H1 (cell line): ENCODE data around the gene SHMT2. TPM values are rescaled to one million over a fixed set of nuclear protein-coding genes. Genes with fewer than 3 reads are reported as not detected.

ENCODE experiments used
- CTCF ChIA-PET: fragments of 300-600 bp; sonication (Branson Sonifier 250); formaldehyde crosslinking; loops from one replicate; lab custom pipeline; 2021; ENCODE audit not compliant: partially characterized antibody; lab: Charles Lee
- POLR2A ChIA-PET: fragments of 300-600 bp; sonication (Branson Sonifier 250); formaldehyde crosslinking; loops from one replicate; lab custom pipeline; 2021; ENCODE audit warnings: inconsistent platforms; ENCODE audit not compliant: partially characterized antibody; lab: Charles Lee
- DNase-seq, 2 experiments: peaks; one replicate each; pipeline versions ENCODE4 v3.0.0 to v3.0.0-alpha.2; 2010 to 2022; ENCODE audit warnings: low spot score in 2 of 2, low read depth in 1 of 2, mixed read lengths in 1 of 2
- FAIRE-seq: peaks from 2 replicates; lab custom pipeline; 2011; peaks lifted over from hg19 to GRCh38; lab: Jason Lieb, UNC
- H2AFZ ChIP-seq: 2 replicates; pipeline ENCODE4 v1.8.1; 2012; ENCODE audit warnings: low read length, inconsistent platforms
- H2AK5ac ChIP-seq: 2 replicates; pipeline ENCODE4 v1.6.1; 2013; ENCODE audit warnings: low read depth, low read length
- H2BK120ac ChIP-seq: replicated peaks from 2 replicates; pipeline ENCODE3; 2013; ENCODE audit warnings: low read depth, low read length, inconsistent platforms
- H2BK12ac ChIP-seq: 2 replicates; pipeline ENCODE4 v1.6.1; 2013; ENCODE audit warnings: low read depth, low read length
- H2BK15ac ChIP-seq: 2 replicates; pipeline ENCODE4 v1.6.1; 2013; ENCODE audit warnings: low read length
- H2BK20ac ChIP-seq: 2 replicates; pipeline ENCODE4 v1.6.1; 2013; ENCODE audit warnings: low read length
- H2BK5ac ChIP-seq: 2 replicates; pipeline ENCODE4 v1.6.1; 2013; ENCODE audit warnings: low read depth, low read length
- H3K14ac ChIP-seq: 2 replicates; pipeline ENCODE4 v1.6.1; 2013; ENCODE audit warnings: inconsistent platforms; ENCODE audit not compliant: insufficient read length
- H3K18ac ChIP-seq: 2 replicates; pipeline ENCODE4 v1.6.1; 2013; ENCODE audit warnings: low read length; ENCODE audit errors: extremely low read depth
- H3K23ac ChIP-seq: 2 replicates; pipeline ENCODE4 v1.6.1; 2013; ENCODE audit warnings: inconsistent platforms; ENCODE audit not compliant: insufficient read length
- H3K23me2 ChIP-seq: 2 replicates; pipeline ENCODE4 v1.6.1; 2013; ENCODE audit warnings: low read depth, low read length
- H3K27ac ChIP-seq: 2 replicates; pipeline ENCODE4 v1.6.1; 2011; ENCODE audit warnings: low read depth, low read length, inconsistent platforms
- H3K27me3 ChIP-seq, 4 experiments: replicated peaks in 1 of 4; 1 replicate in 1 of 4; 2 replicates in 3 of 4; pipeline versions ENCODE4 v1.6.1 to v1.8.1; 2011 to 2013; ENCODE audit warnings: low read length in 3 of 4, mild to moderate bottlenecking in 3 of 4, inconsistent platforms in 2 of 4, mixed read lengths in 2 of 4, moderate library complexity in 1 of 4; ENCODE audit not compliant: control insufficient read depth in 3 of 4, insufficient read depth in 3 of 4; ENCODE audit errors: extremely low read depth in 1 of 4
- H3K36me3 ChIP-seq, 4 experiments: 2 replicates each; pipeline versions ENCODE4 v1.6.1 to v1.8.1; 2011 to 2013; ENCODE audit warnings: mild to moderate bottlenecking in 4 of 4, low read length in 3 of 4, moderate library complexity in 2 of 4, control low read depth in 1 of 4, inconsistent platforms in 1 of 4; ENCODE audit not compliant: insufficient read depth in 4 of 4, control insufficient read depth in 2 of 4
- H3K4ac ChIP-seq: replicated peaks from 2 replicates; pipeline ENCODE3; 2013; ENCODE audit warnings: low read length, low read depth, mixed read lengths, inconsistent platforms; ENCODE audit not compliant: insufficient read length
- H3K4me1 ChIP-seq, 4 experiments: replicated peaks in 1 of 4; 1 replicate in 1 of 4; 2 replicates in 3 of 4; pipeline versions ENCODE4 v1.6.1 to v1.8.1; 2011 to 2013; ENCODE audit warnings: low read length in 3 of 4, inconsistent platforms in 2 of 4, mixed read lengths in 1 of 4; ENCODE audit not compliant: insufficient read depth in 4 of 4, control insufficient read depth in 3 of 4
- H3K4me2 ChIP-seq, 2 experiments: 2 replicates each; pipeline versions ENCODE4 v1.6.1 to v1.8.1; 2011 to 2013; ENCODE audit warnings: low read depth in 2 of 2, low read length in 2 of 2, control low read depth in 1 of 2, inconsistent platforms in 1 of 2, mild to moderate bottlenecking in 1 of 2; ENCODE audit not compliant: insufficient read depth in 1 of 2
- H3K4me3 ChIP-seq, 4 experiments: fragments of 200-600, 300-600 bp in 1 of 4; sonication (generic), shearing (Covaris generic), sonication (Bioruptor Twin) in 1 of 4; 2 replicates each; pipeline versions ENCODE4 v1.5.1 to v1.8.1; 2011 to 2016; ENCODE audit warnings: low read length in 4 of 4, low read depth in 3 of 4, control low read depth in 2 of 4, inconsistent platforms in 2 of 4, mild to moderate bottlenecking in 2 of 4, mixed read lengths in 1 of 4, moderate library complexity in 1 of 4; ENCODE audit not compliant: insufficient read depth in 2 of 4; ENCODE audit errors: extremely low read depth in 1 of 4
- H3K56ac ChIP-seq: replicated peaks from 2 replicates; pipeline ENCODE3; 2013; ENCODE audit warnings: low read depth, mild to moderate bottlenecking, mixed read lengths, low read length, inconsistent platforms; ENCODE audit not compliant: insufficient read length
- H3K79me1 ChIP-seq: 2 replicates; pipeline ENCODE4 v1.6.1; 2013; ENCODE audit warnings: low read depth, low read length, control low read depth
- H3K79me2 ChIP-seq, 2 experiments: 2 replicates each; pipeline versions ENCODE4 v1.6.1 to v1.8.1; 2012 to 2013; ENCODE audit warnings: low read length in 2 of 2, mild to moderate bottlenecking in 2 of 2, inconsistent platforms in 1 of 2; ENCODE audit not compliant: insufficient read depth in 2 of 2, control insufficient read depth in 1 of 2
- H3K9ac ChIP-seq, 4 experiments: replicated peaks in 1 of 4; 1 replicate in 1 of 4; 2 replicates in 3 of 4; pipeline versions ENCODE4 v1.6.1 to v1.8.1; 2011 to 2013; ENCODE audit warnings: low read depth in 3 of 4, low read length in 3 of 4, control low read depth in 2 of 4, mild to moderate bottlenecking in 2 of 4, moderate library complexity in 2 of 4, inconsistent platforms in 1 of 4; ENCODE audit errors: extremely low read depth in 1 of 4
- H3K9me3 ChIP-seq, 2 experiments: 2 replicates each; pipeline versions ENCODE4 v1.6.1 to v1.8.1; 2012 to 2013; ENCODE audit warnings: mild to moderate bottlenecking in 2 of 2, moderate library complexity in 2 of 2, control low read depth in 1 of 2, inconsistent platforms in 1 of 2, low read depth in 1 of 2, low read length in 1 of 2, mixed read lengths in 1 of 2; ENCODE audit not compliant: insufficient read depth in 2 of 2
- H4K20me1 ChIP-seq, 2 experiments: replicated peaks in 1 of 2; 2 replicates each; pipeline versions ENCODE3 to v1.8.1; 2011 to 2013; ENCODE audit warnings: inconsistent platforms in 2 of 2, low read length in 2 of 2, mild to moderate bottlenecking in 1 of 2; ENCODE audit not compliant: insufficient read depth in 2 of 2, control insufficient read depth in 1 of 2
- H4K5ac ChIP-seq: 2 replicates; pipeline ENCODE4 v1.6.1; 2013; ENCODE audit warnings: low read length, low read depth, mixed read lengths, inconsistent platforms; ENCODE audit not compliant: insufficient read length
- H4K8ac ChIP-seq: 2 replicates; pipeline ENCODE4 v1.8.0; 2013; ENCODE audit warnings: mild to moderate bottlenecking, moderate library complexity, low read length, inconsistent platforms; ENCODE audit not compliant: insufficient read depth; ENCODE audit errors: extremely low read depth
- H4K91ac ChIP-seq: replicated peaks from 2 replicates; pipeline ENCODE3; 2013; ENCODE audit warnings: low read length, mixed read lengths, inconsistent platforms; ENCODE audit not compliant: insufficient read length
- JUN ChIP-seq: IDR thresholded peaks from 2 replicates; pipeline ENCODE4 v1.6.1; 2011; ENCODE audit warnings: low read depth, mild to moderate bottlenecking, improper control_type of control experiment, low read length
- JUND ChIP-seq: IDR thresholded peaks from 2 replicates; pipeline ENCODE4 v1.6.1; 2011; ENCODE audit warnings: mild to moderate bottlenecking, improper control_type of control experiment, low read length
- PHF8 ChIP-seq: fragments of 200-600 bp; sonication (generic); conservative IDR thresholded peaks from 2 replicates; pipeline ENCODE4 v1.7.1; 2012; ENCODE audit warnings: low read depth, mild to moderate bottlenecking, inconsistent platforms, low read length, moderate library complexity
- TAF1 ChIP-seq: IDR thresholded peaks from 2 replicates; pipeline ENCODE4 v1.6.1; 2011; ENCODE audit warnings: mild to moderate bottlenecking, low read depth, low read length
- WGBS, 2 experiments: shearing (Covaris generic) in 1 of 2; methylation state at CpG; one replicate each; pipeline versions ENCODE4 v1.1.6 to v1.1.7; 2013 to 2015; ENCODE audit warnings: low lambda C conversion rate in 2 of 2, mixed read lengths in 2 of 2, inconsistent platforms in 1 of 2, low coverage in 1 of 2, missing lambda C conversion rate in 1 of 2; ENCODE audit not compliant: insufficient replicate concordance in 2 of 2, insufficient coverage in 1 of 2, insufficient read length in 1 of 2; ENCODE audit errors: extremely low coverage in 1 of 2, missing lambda C conversion rate in 1 of 2; 5-methylcytosine and 5-hydroxymethylcytosine counted together
- polyA plus RNA-seq, 7 experiments: library from polyadenylated mRNA; depleted of rRNA in 3 of 7; stranded (reverse) in 5 of 7; unstranded in 2 of 7; fragments of >200 nt in 5 of 7; fragments of 200-250 nt in 2 of 7; gene quantifications; 1 replicate in 5 of 7; 2 replicates in 1 of 7; 4 replicates in 1 of 7; pipeline versions ENCODE4 v1.2.1 to v1.2.3, GENCODE V29; 2011 to 2013; ENCODE audit warnings: missing spikeins in 2 of 7, mixed read lengths in 2 of 7
- total RNA-seq: library from RNA; stranded (reverse); fragmentation: NEBNext Ultra II Directional; extraction: Animal tissue kit (Norgen Biotek cat#: 25700); gene quantifications from 2 replicates; pipeline ENCODE4 v1.2.1, GENCODE V29; 2021

Gene SHMT2
- total and polyA plus RNA-seq, 2 of the 8 experiments (the other 6 are each of a cell fraction or from before 2014, with no cell fraction given), result 274 to 520 TPM

DNA sequence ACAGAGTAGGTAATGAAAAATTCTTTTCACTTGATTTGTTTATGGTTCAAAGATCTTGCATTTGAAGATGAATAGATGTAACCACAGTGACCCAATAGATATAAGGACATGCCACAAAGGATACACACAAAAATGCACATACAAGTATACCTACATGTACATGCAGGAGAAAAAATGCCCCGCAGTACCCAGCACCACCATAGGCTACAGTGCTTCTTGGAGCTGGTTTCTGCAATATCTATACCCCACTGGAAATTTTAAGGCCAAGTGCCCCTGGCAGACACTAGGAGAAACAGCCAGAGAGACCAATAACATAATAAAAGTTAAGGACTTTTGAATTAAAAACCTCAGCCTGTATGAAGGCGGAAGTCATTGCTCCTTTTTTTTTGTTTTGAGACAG lies 33.6 kb downstream of the SHMT2 start:
- no peak overlapping the region for H2BK20ac ChIP-seq
- H2BK120ac ChIP-seq, result no peak overlapping the region
- peaks cover 0 to 2% of the 10 kb centered on the region in 2 experiments for H4K20me1 ChIP-seq
- no peak overlapping the region for H2BK5ac ChIP-seq
- no peaks in the 10 kb centered on the region for H3K79me2 ChIP-seq
- H2AFZ ChIP-seq, result no peak overlapping the region
- no peak overlapping the region for H3K4me3 ChIP-seq
- H3K36me3 ChIP-seq, result peaks cover 0 to 13% (median 1%) of the 10 kb centered on the region in 4 experiments; a peak in 6 of 8 replicates
- FAIRE-seq (no peak), DNase-seq (no peak)
- WGBS, 2 experiments, result 96% methylated on average over 2 of the region's 2 CpGs; no CpG with 5 or more reads in 1 of the 2 experiments
- H3K9me3 ChIP-seq, result no peaks in the 10 kb centered on the region
- TF ChIP-seq JUN, result no peak
- no peak for TF ChIP-seq PHF8
- no peak for TF ChIP-seq TAF1
- no peak for TF ChIP-seq JUND
- H4K91ac ChIP-seq, result no peak overlapping the region
- H3K4me2 ChIP-seq, result no peak overlapping the region
- H3K18ac ChIP-seq, result no peak overlapping the region
- peaks cover 0 to 7% (median 3%) of the 10 kb centered on the region in 4 experiments; a peak in 5 of 7 replicates for H3K4me1 ChIP-seq
- H2BK15ac ChIP-seq, result no peak overlapping the region
- no peak overlapping the region for H3K23ac ChIP-seq
- H3K79me1 ChIP-seq, result no peaks in the 10 kb centered on the region; the same call in 1 of the 2 replicates
- no peak overlapping the region for H4K5ac ChIP-seq
- no peaks in the 10 kb centered on the region for H3K27me3 ChIP-seq
- H3K9ac ChIP-seq, result no peak overlapping the region
- H2AK5ac ChIP-seq, result no peak overlapping the region
- ChIA-PET CTCF (interaction anchor here (0.6 to 7.9 kb wide), 15 partner anchors 10 to 192 kb away, joined by 3 to 74 read pairs (median 5); partner anchors contain the start of genes INHBE and STAC3), POLR2A (interaction anchor here (0.6 to 4.8 kb wide), 4 partner anchors 20 to 191 kb away, joined by 3 to 28 read pairs (median 4); partner anchors contain the start of gene INHBE)
- no peak overlapping the region for H3K14ac ChIP-seq
- no peak overlapping the region for H3K27ac ChIP-seq
- no peak overlapping the region for H4K8ac ChIP-seq
- H3K56ac ChIP-seq, result no peak overlapping the region
- no peak overlapping the region for H3K4ac ChIP-seq
- H2BK12ac ChIP-seq, result no peak overlapping the region
- no peaks in the 10 kb centered on the region for H3K23me2 ChIP-seq
